Cardiac muscle cell (in vitro differentiated cells and primary cell): ENCODE measurements around the gene ACVR1. TPM values are rescaled to one million over a fixed set of nuclear protein-coding genes. Genes with fewer than 3 reads are reported as not detected.

ENCODE experiments used
- DNase-seq, 2 donors: peaks; one replicate each; pipeline versions ENCODE4 v3.0.0 to v3.0.0-alpha.2; 2010 to 2017; ENCODE audit warnings: low read depth in 1 of 2, low spot score in 1 of 2
- H3K27ac ChIP-seq: fragments of 200-600 bp; sonication (generic); 2 replicates; pipeline ENCODE4 v1.5.1; 2016
- H3K27me3 ChIP-seq: fragments of 200-600 bp; sonication (generic); 2 replicates; pipeline ENCODE4 v1.6.0; 2016; ENCODE audit warnings: control low read depth
- H3K36me3 ChIP-seq: fragments of 200-600 bp; sonication (generic); 2 replicates; pipeline ENCODE4 v1.5.1; 2016; ENCODE audit warnings: control low read depth
- H3K4me1 ChIP-seq: fragments of 200-600 bp; sonication (generic); 2 replicates; pipeline ENCODE4 v1.8.1; 2017; ENCODE audit warnings: low read depth, mild to moderate bottlenecking, mixed run types
- H3K4me3 ChIP-seq: fragments of 200-600 bp; sonication (generic); 2 replicates; pipeline ENCODE4 v1.5.1; 2016; ENCODE audit warnings: mild to moderate bottlenecking
- H3K9me3 ChIP-seq: fragments of 200-600 bp; sonication (generic); 2 replicates; pipeline ENCODE4 v1.5.1; 2017; ENCODE audit warnings: low read depth, mild to moderate bottlenecking, control low read depth
- polyA plus RNA-seq: library from polyadenylated mRNA; unstranded; fragments of >200 nt; fragmentation: Nextera tagmentation; extraction: Ambion mirVana; gene quantifications from 2 replicates; pipeline ENCODE4 v1.2.1, GENCODE V29; 2016
- total RNA-seq: library from RNA; depleted of rRNA; stranded (reverse); fragments of >200 nt; gene quantifications from 2 replicates; pipeline ENCODE4 v1.2.3, GENCODE V29; 2016
- TF ChIP-seq, protein P1 (sequence below): IDR thresholded peaks from 2 replicates; pipeline ENCODE4 v1.5.1; 2012; ENCODE audit warnings: low read depth, mild to moderate bottlenecking, low read length

The ACVR1 gene
- total and polyA plus RNA-seq, 2 experiments from 2014 or later: 7.5 to 12.9 TPM

DNA sequence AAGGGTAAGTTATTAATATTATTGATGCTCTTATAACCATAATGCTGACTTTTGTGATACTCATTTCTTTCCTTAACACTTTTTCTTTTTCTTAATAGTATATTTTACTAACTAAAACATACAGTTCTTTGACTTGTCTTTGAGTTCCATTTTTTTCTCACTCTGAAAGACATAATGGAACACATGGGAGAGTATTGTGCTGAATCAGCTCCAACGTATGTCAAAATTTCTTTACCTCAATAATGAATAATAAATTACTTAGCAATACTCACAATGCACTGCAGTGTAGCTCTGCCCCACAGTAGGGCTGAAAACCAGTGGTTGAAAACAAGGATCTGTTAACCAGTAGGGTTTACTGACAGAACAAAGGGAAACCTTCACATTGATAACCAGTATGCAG lies 40.7 kb downstream of the ACVR1 start:
- peaks cover 36% of the 10 kb centered on the region for H3K4me1 ChIP-seq

DNA sequence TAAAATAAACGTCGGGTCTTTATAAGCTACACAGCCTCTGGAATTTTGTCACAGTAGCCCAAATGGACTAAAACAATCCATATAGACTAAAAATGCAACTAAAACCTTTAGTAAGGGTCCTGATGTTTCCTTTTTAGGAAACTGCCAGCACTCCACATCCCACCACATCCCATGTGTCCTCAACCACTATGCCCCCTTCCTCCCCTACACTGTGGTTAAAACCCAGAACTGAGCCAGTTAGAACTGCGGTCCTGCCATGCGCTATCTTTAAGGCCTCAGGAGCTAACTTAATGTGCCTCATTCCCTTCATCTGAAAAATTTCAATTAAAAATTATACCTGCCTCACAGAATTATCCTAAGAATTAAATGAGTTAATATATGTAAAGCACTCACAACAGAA lies 41.1 kb downstream of the ACVR1 start:
- H3K27me3 ChIP-seq: no peaks in the 10 kb centered on the region
- no peaks in the 10 kb centered on the region for H3K9me3 ChIP-seq
- H3K4me1 ChIP-seq: peaks cover 32% of the 10 kb centered on the region
- no peak overlapping the region for H3K4me3 ChIP-seq
- DNase-seq: no peak
- H3K36me3 ChIP-seq: no peaks in the 10 kb centered on the region
- TF ChIP-seq, protein P1, sequence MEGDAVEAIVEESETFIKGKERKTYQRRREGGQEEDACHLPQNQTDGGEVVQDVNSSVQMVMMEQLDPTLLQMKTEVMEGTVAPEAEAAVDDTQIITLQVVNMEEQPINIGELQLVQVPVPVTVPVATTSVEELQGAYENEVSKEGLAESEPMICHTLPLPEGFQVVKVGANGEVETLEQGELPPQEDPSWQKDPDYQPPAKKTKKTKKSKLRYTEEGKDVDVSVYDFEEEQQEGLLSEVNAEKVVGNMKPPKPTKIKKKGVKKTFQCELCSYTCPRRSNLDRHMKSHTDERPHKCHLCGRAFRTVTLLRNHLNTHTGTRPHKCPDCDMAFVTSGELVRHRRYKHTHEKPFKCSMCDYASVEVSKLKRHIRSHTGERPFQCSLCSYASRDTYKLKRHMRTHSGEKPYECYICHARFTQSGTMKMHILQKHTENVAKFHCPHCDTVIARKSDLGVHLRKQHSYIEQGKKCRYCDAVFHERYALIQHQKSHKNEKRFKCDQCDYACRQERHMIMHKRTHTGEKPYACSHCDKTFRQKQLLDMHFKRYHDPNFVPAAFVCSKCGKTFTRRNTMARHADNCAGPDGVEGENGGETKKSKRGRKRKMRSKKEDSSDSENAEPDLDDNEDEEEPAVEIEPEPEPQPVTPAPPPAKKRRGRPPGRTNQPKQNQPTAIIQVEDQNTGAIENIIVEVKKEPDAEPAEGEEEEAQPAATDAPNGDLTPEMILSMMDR: no peak
- no peak overlapping the region for H3K27ac ChIP-seq

More for the DNA sequence above, 40.7 kb downstream of the ACVR1 start:
- Histone ChIP-seq H3K9me3 (no peaks in the 10 kb centered on the region), H3K4me3 (no peak overlapping the region), H3K27ac (no peak overlapping the region), H3K27me3 (no peaks in the 10 kb centered on the region), H3K36me3 (no peaks in the 10 kb centered on the region)
- TF ChIP-seq, protein P1: no peak
- no peak for DNase-seq

DNA sequence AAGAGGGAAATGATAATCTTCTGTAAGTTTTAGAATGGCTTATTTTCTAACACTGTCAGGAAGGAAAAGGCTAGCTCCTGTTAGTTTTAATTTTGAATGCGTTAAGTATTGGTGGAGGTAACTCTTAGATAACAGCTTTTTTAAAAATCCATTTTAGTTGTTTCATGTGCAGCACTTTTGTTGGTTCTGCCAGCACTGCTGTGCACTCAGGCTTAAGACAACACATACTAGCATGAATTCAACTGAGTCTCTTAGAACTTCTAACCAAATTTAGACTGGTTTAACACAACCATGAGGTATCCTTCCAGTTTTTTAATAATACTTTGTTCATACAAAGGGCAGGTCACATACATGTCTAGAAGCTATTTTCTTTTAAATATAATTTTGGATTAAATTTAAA lies 42.4 kb downstream of the ACVR1 start:
- Histone ChIP-seq H3K27me3 (no peaks in the 10 kb centered on the region), H3K27ac (no peak overlapping the region), H3K36me3 (no peaks in the 10 kb centered on the region), H3K4me1 (peaks cover 19% of the 10 kb centered on the region), H3K9me3 (no peaks in the 10 kb centered on the region), H3K4me3 (no peak overlapping the region)
- TF ChIP-seq, protein P1: no peak
- no peak for DNase-seq

DNA sequence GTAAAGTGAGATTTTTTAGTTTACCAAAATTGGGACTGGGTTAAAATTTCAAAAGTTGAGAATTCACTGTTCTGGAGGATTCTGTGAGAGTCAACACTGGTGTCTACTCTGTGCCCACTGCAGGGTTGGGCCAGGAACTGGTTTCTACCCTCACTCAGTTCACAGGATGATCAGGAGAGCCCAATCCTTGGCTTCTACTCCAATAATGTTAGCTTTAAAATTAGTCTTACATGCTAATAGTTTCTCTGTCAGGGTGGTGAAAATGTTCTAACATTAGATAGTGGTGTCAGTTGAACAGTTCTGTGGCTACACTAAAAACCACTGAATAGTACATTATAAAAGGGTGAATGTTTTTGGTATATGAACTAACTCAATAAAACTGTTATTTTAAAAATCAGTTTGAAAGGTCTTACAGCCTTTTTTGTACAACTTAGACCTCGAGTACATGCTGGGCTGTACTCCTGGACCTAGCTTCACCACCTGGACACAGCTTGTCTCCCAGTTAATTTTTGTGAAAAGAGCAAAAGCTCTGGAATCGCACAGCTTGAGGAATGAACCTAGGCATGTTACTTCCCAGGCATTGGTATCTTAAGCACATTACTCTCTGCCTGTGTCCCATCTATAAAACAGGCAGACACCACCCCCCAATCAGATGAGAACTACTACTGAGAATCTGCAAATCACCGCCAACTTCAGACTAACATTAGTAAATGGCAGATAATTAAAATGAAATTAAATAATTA lies 44.4 kb downstream of the ACVR1 start:
- peak in 1 of 2 donors; percentile 25 for DNase-seq
- peaks cover 3% of the 10 kb centered on the region for H3K4me1 ChIP-seq
- no peak overlapping the region for H3K4me3 ChIP-seq
- no peaks in the 10 kb centered on the region for H3K27me3 ChIP-seq
- H3K36me3 ChIP-seq: no peaks in the 10 kb centered on the region
- TF ChIP-seq, protein P1: no peak
- no peak overlapping the region for H3K27ac ChIP-seq
- H3K9me3 ChIP-seq: no peaks in the 10 kb centered on the region

DNA sequence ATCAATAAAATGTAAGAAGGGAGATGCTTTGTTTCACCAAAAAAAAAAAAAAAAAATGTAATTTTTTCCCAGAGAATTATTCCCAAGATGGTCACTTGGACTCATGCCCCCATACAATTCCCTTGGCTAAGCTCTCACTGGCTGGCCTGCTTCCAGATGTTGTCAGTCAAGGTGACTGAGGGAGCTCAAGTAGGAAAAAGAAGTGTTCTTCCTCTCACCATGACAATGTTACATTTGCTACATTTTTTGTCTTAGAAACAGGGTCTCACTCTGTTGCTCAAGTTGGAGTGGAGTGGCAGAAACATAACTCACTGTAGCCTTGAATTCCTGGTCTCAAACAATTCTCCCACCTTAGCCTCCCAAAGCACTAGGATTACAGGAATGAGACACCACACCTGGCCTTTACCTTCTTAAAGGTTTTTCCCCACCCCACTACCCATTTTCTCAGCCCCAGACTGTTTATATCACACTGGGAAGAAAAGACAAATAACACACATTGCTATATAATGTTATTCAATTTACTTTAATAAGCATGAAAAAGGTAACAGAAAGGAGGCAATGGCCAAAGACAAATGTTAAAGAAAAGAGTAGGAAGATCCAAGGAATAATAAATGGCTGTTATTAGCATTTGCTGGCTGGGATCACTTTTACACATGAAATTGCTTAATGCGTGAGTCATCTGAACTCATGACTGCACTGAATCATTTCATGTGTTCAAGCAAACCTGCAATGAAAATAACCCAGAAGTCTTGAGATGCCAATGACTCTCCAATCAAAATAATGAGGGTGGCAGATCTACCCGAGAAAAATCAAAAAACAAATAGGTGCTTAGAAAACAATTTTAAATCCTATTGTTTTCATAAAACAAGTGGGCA lies 45.2 kb downstream of the ACVR1 start:
- H3K27ac ChIP-seq: no peak overlapping the region
- H3K9me3 ChIP-seq: no peaks in the 10 kb centered on the region
- no peaks in the 10 kb centered on the region for H3K27me3 ChIP-seq
- H3K36me3 ChIP-seq: no peaks in the 10 kb centered on the region
- TF ChIP-seq, protein P1: no peak
- H3K4me3 ChIP-seq: no peak overlapping the region
- peaks cover 3% of the 10 kb centered on the region for H3K4me1 ChIP-seq
- peak in 1 of 2 donors; percentile 93 for DNase-seq
